Subcutaneous adipose tissue (tissue), 4 donors: ENCODE data around the gene HTRA3. TPM values are rescaled to one million over a fixed set of nuclear protein-coding genes. Genes with fewer than 3 reads are reported as not detected.

Source experiments
- total RNA-seq, 4 donors: library from RNA; depleted of rRNA; stranded (reverse); fragments of >200 nt; gene quantifications; one replicate each; pipeline ENCODE4 v1.1.0, GENCODE V29; 2016
- TF ChIP-seq, protein P1 (sequence below): fragments of 450-650 bp; IDR thresholded peaks from one replicate; pipeline ENCODE4 v1.5.1; 2016; ENCODE audit warnings: low read depth, mild to moderate bottlenecking, control low read depth, antibody characterized with exemption, moderate library complexity

The HTRA3 gene
- total RNA-seq, 4 donors from 2014 or later = 40.7 to 65.9 (median 56.9) TPM

- TF ChIP-seq, protein P1, sequence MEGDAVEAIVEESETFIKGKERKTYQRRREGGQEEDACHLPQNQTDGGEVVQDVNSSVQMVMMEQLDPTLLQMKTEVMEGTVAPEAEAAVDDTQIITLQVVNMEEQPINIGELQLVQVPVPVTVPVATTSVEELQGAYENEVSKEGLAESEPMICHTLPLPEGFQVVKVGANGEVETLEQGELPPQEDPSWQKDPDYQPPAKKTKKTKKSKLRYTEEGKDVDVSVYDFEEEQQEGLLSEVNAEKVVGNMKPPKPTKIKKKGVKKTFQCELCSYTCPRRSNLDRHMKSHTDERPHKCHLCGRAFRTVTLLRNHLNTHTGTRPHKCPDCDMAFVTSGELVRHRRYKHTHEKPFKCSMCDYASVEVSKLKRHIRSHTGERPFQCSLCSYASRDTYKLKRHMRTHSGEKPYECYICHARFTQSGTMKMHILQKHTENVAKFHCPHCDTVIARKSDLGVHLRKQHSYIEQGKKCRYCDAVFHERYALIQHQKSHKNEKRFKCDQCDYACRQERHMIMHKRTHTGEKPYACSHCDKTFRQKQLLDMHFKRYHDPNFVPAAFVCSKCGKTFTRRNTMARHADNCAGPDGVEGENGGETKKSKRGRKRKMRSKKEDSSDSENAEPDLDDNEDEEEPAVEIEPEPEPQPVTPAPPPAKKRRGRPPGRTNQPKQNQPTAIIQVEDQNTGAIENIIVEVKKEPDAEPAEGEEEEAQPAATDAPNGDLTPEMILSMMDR = no peak
These were observed 15.8 kb downstream of the HTRA3 start for GRCh38 chr4:8285143-8285975.

DNA sequence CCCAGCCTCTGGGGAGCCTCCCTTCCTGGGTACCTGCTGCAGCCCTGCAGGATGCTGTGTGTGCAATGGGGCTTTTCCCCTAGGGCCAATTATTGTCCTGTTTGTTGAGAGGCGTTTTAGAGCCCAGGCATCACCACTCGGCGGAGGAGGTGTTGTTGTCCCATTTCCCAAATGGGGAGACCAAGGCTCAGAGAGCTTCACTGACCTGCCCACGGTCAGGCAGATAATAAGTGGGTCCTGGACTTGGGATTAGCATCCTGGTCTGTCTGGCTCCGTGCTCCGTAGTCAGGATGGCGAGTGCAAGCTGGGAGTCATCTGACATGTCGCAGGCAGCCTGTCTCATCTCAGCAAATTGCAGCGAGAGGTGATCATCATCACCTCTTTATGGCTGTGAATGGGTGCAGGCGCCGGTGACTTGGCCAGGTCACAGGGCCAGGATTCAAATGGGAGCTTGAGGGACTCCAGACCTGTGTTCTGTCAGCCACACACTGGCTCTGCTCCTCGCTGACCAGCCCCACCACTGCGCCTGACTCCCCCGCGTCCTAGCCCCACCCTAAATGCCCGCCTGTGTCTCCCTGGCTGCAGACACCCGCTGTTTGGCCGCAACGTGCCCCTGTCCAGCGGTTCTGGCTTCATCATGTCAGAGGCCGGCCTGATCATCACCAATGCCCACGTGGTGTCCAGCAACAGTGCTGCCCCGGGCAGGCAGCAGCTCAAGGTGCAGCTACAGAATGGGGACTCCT, 16.6 kb downstream of the HTRA3 start:
- TF ChIP-seq, protein P1 = no peak

DNA sequence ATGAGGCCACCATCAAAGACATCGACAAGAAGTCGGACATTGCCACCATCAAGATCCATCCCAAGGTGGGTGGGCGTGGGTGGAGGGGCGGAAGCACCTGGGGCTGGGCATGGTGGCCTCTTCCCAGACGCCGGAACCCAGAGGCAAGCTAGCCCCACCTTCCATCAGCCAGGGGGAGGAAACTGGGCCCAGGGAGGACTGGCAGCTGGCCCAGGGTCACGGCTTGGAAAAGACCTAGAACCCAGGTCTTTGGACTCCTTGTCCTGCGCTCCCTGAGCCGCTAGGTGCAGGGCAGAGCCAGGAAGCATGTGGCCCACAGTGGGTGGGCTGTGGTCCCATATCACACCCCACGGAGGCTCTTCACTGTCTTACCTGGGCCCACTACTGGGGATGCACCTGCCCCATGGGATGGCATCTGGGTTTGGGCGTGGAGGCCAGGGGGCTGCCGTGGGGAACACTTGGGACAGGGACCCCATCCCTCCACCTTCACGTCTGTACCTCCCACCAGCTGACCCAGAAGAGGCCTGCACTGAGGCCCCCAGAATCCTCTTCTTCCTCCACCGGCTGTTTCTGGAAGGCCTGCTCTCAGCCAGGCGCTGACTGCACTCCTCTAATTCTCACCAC, 17.3 kb downstream of the HTRA3 start:
- TF ChIP-seq, protein P1 = no peak

DNA sequence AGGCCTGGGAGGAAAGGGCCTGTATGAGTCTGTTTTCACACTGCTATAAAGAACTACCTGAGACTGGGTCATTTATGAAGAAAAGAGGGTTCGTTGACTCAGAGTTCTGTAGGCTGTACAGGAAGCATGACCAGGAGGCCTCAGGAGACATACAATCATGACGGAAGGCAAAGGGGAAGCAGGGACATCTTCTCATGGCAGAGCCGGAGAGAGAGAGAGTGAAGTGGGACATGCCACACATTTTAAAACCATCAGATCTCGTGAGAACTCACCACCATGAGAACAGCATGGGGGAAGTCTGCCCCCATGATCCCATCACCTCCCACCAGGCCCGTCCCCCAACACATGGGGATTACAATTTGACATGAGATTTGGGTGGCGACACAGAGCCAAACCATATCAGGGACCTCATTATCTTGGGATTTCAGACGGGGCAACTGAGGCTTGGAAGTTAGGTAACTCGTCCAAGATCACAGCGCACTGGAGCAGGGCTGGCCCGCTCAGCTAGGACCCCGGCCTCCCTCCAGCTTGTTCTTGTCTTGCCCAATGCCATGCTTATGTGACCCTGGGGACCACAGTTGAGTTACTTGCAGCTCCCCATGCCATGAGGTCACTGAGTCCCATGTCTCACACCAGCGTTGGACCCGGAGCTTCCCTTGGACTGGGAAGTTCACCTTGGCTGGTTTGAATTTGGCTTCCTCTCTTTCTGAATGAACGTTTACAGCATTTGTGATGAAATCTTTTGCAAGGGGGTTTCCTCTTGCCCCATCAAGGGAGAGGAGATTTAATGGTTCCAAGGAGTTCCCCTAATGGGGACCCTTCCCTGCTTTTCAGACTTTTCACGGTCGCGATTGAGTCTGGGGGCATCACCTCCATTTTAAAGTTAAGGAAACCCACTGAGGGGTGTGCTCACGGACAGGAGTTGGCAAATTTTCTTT, 18.1 kb downstream of the HTRA3 start:
- TF ChIP-seq, protein P1 = no peak

GRCh38 chr4:8289151-8289750, 19.7 kb downstream of the HTRA3 start:
- TF ChIP-seq, protein P1 = no peak

DNA sequence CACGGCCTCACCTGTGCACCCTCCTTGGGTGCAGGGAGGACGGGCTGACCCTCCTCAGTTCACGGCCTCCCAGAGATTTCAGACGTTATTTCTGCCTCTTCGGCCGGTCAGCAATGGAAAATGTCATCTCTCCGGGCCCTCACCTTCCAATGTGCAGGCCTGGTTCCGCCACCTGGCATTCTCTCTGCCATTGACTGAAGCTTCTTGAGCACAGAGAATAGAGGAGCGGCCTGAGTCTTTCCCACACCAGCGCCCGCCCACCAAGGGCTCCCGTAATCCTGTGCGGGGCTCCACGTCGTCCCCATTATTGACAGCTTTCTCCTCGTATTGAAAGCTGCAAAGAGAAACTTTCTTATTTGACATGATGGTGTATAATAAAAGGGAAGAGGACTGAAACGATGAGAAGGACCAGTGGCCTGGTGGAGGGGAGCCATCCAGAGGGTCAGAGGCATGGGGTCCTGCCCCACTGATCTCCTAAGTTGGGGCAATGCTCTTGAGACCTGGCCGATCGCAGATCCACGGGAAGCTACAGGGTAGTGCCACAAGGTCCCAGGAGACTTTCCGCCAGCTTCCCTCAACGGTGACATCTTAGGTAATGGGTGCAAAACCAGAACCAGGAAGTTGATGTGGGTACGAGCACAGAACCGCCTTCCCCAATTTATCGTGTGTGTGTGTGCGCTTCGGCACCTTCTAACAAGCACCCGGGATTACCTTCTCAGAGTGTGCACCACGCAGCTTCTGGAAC, 20.6 kb downstream of the HTRA3 start:
- TF ChIP-seq, protein P1 = no peak
